B cell (primary cell): ENCODE measurements around the gene INTS14. TPM values are rescaled to one million over a fixed set of nuclear protein-coding genes. Genes with fewer than 3 reads are reported as not detected.

Experiments used
- ATAC-seq: fragments of 200-7000 bp; cut with Tn5 transposase; one replicate; pipeline ENCODE4 v1.10.0; 2021; ENCODE audit warnings: low read depth, mild to moderate bottlenecking, moderate number of reproducible peaks, moderate library complexity
- CTCF ChIA-PET: fragments of 350-600 bp; sonication (Branson Sonifier 250); formaldehyde crosslinking; loops from one replicate; lab custom pipeline; 2021; ENCODE audit warnings: antibody characterized with exemption, inconsistent platforms; lab: Charles Lee
- POLR2A ChIA-PET: fragments of 350-600 bp; sonication (Branson Sonifier 250); formaldehyde crosslinking; loops from one replicate; lab custom pipeline; 2021; ENCODE audit warnings: antibody characterized with exemption; lab: Charles Lee
- DNase-seq: peaks from one replicate; pipeline ENCODE4 v3.0.0; 2013
- H2AFZ ChIP-seq: 2 replicates; pipeline ENCODE4 v1.6.1; 2012; ENCODE audit warnings: mild to moderate bottlenecking, low read depth, low read length; ENCODE audit not compliant: insufficient read depth, poor library complexity, severe bottlenecking
- H3K27ac ChIP-seq, 2 donors: 1 replicate in 1 of 2; 2 replicates in 1 of 2; pipeline ENCODE4 v1.5.1; 2012 to 2013; ENCODE audit warnings: low read length in 2 of 2, mild to moderate bottlenecking in 2 of 2, moderate library complexity in 1 of 2
- H3K27me3 ChIP-seq, 4 experiments: fragments of 200-600 bp in 1 of 4; sonication (generic) in 1 of 4; replicated peaks in 1 of 4; 1 replicate in 2 of 4; 2 replicates in 2 of 4; pipeline versions ENCODE4 v1.6.1 to v1.7.0; 2013 to 2016; ENCODE audit warnings: low read length in 3 of 4, mild to moderate bottlenecking in 2 of 4, mixed read lengths in 1 of 4, moderate library complexity in 1 of 4; ENCODE audit not compliant: insufficient read depth in 4 of 4, control insufficient read depth in 3 of 4; ENCODE audit errors: control extremely low read depth in 1 of 4
- H3K36me3 ChIP-seq, 2 experiments: replicated peaks in 1 of 2; 1 replicate in 1 of 2; 2 replicates in 1 of 2; pipeline versions ENCODE4 v1.6.1 to v1.7.1; 2013; ENCODE audit warnings: low read length in 1 of 2; ENCODE audit not compliant: insufficient read depth in 2 of 2, control insufficient read depth in 1 of 2; ENCODE audit errors: control extremely low read depth in 1 of 2, extremely low read depth in 1 of 2
- H3K4me1 ChIP-seq, 2 donors: fragments of 200-600 bp in 1 of 2; sonication (generic) in 1 of 2; 1 replicate in 1 of 2; 2 replicates in 1 of 2; pipeline versions ENCODE4 v1.5.1 to v1.6.1; 2013 to 2017; ENCODE audit warnings: low read length in 2 of 2; ENCODE audit not compliant: control insufficient read depth in 2 of 2, insufficient read depth in 2 of 2
- H3K4me2 ChIP-seq: replicated peaks from 2 replicates; pipeline ENCODE3; 2012; ENCODE audit warnings: mild to moderate bottlenecking, low read depth, low read length; ENCODE audit not compliant: poor library complexity, severe bottlenecking
- H3K4me3 ChIP-seq, 5 experiments: fragments of 200-600 bp in 1 of 5; sonication (generic) in 1 of 5; 1 replicate in 3 of 5; 2 replicates in 2 of 5; pipeline versions ENCODE4 v1.5.1 to v1.7.0; 2011 to 2016; ENCODE audit warnings: low read length in 4 of 5, mild to moderate bottlenecking in 4 of 5, low read depth in 2 of 5, control low read depth in 1 of 5, moderate library complexity in 1 of 5; ENCODE audit not compliant: insufficient read depth in 1 of 5; ENCODE audit errors: control extremely low read depth in 1 of 5, extremely low read depth in 1 of 5
- H3K79me2 ChIP-seq: fragments of 200-600 bp; sonication (generic); one replicate; pipeline ENCODE4 v1.6.0; 2016; ENCODE audit warnings: low read length; ENCODE audit not compliant: control insufficient read depth, insufficient read depth
- H3K9ac ChIP-seq: fragments of 200-600 bp; sonication (generic); 2 replicates; pipeline ENCODE4 v1.6.1; 2017; ENCODE audit warnings: mild to moderate bottlenecking, low read length, moderate library complexity
- H3K9me3 ChIP-seq, 3 donors: one replicate each; pipeline versions ENCODE4 v1.6.1 to v1.7.1; 2013; ENCODE audit warnings: low read length in 2 of 3; ENCODE audit not compliant: control insufficient read depth in 2 of 3, insufficient read depth in 1 of 3; ENCODE audit errors: control extremely low read depth in 1 of 3
- H4K20me1 ChIP-seq: 2 replicates; pipeline ENCODE4 v1.6.0; 2012; ENCODE audit warnings: mild to moderate bottlenecking, low read length; ENCODE audit not compliant: insufficient read depth, control insufficient read depth, poor library complexity, severe bottlenecking
- H3K27ac Mint-ChIP-seq: one replicate; pipeline ENCODE4 v1.8.0; 2021; ENCODE audit warnings: mixed read lengths
- H3K27me3 Mint-ChIP-seq: one replicate; pipeline ENCODE4 v1.8.0; 2021; ENCODE audit warnings: mixed read lengths
- H3K4me1 Mint-ChIP-seq: one replicate; pipeline ENCODE4 v1.8.0; 2021; ENCODE audit warnings: mixed read lengths
- H3K4me3 Mint-ChIP-seq: one replicate; pipeline ENCODE4 v1.8.0; 2021; ENCODE audit warnings: mixed read lengths
- H3K9me3 Mint-ChIP-seq: one replicate; pipeline ENCODE4 v1.8.0; 2022; ENCODE audit warnings: mixed read lengths; ENCODE audit not compliant: insufficient read depth
- EZH2 ChIP-seq: IDR thresholded peaks from 2 replicates; pipeline ENCODE4 v1.6.1; 2012; ENCODE audit warnings: borderline replicate concordance, low read depth, mild to moderate bottlenecking, moderate library complexity, low read length; ENCODE audit not compliant: insufficient read depth, poor library complexity, severe bottlenecking
- WGBS: methylation state at CpG from one replicate; pipeline ENCODE4 v1.1.5; 2013; ENCODE audit warnings: missing lambda C conversion rate; ENCODE audit not compliant: insufficient coverage; 5-methylcytosine and 5-hydroxymethylcytosine counted together
- intact Hi-C: fragments of 100-400 bp; cut with micrococcal nuclease; formaldehyde crosslinking; loops from one replicate; pipeline ENCODE4 v1.10.0; 2022
- polyA plus RNA-seq: library from polyadenylated mRNA; depleted of rRNA; stranded (reverse); fragments of >200 nt; gene quantifications from 2 replicates; pipeline ENCODE4 v1.2.3, GENCODE V29; 2012
- total RNA-seq, 2 donors: library from RNA; stranded (reverse); fragments of 120-200 nt in 1 of 2; gene quantifications; 1 replicate in 1 of 2; 2 replicates in 1 of 2; pipeline versions ENCODE4 v1.2.3 to v1.2.4, GENCODE V29; 2013 to 2022
- TF ChIP-seq, protein P1 (sequence below): fragments of 200-600 bp; IDR thresholded peaks from one replicate; pipeline ENCODE4 v1.8.0; 2022; ENCODE audit warnings: antibody characterized with exemption, mild to moderate bottlenecking

The INTS14 gene
- total and polyA plus RNA-seq, 2 donors (not counting 1 experiment from before 2014, with no cell fraction given): 19.3 to 39.0 TPM

GRCh38 chr15:65634356-65634755, 23.4 kb upstream of the INTS14 start:
- Histone ChIP-seq H3K27me3 (no peaks in the 10 kb centered on the region), H3K4me3 (no peak overlapping the region), H3K27ac (no peak overlapping the region), H3K4me2 (no peak overlapping the region), H2AFZ (no peak overlapping the region), H3K36me3 (no peaks in the 10 kb centered on the region), H3K4me1 (peaks cover 8 to 20% of the 10 kb centered on the region in 2 donors), H3K79me2 (no peaks in the 10 kb centered on the region), H3K9me3 (peaks cover 0 to 2% (median 0%) of the 10 kb centered on the region in 3 donors), H4K20me1 (no peaks in the 10 kb centered on the region), H3K9ac (no peak overlapping the region)
- Mint-ChIP-seq H3K9me3 (no peaks in the 10 kb centered on the region), H3K27ac (no peak overlapping the region), H3K4me3 (no peak overlapping the region), H3K27me3 (no peaks in the 10 kb centered on the region), H3K4me1 (peaks cover 22% of the 10 kb centered on the region)
- ChIA-PET POLR2A (no interaction called here), CTCF (interaction anchor here (1.3 kb wide), 1 partner anchor 202 kb away, joined by 3 read pairs; no protein-coding TSS in a partner anchor)
- DNase-seq (no peak), ATAC-seq (no peak)
- TF ChIP-seq, protein P1, sequence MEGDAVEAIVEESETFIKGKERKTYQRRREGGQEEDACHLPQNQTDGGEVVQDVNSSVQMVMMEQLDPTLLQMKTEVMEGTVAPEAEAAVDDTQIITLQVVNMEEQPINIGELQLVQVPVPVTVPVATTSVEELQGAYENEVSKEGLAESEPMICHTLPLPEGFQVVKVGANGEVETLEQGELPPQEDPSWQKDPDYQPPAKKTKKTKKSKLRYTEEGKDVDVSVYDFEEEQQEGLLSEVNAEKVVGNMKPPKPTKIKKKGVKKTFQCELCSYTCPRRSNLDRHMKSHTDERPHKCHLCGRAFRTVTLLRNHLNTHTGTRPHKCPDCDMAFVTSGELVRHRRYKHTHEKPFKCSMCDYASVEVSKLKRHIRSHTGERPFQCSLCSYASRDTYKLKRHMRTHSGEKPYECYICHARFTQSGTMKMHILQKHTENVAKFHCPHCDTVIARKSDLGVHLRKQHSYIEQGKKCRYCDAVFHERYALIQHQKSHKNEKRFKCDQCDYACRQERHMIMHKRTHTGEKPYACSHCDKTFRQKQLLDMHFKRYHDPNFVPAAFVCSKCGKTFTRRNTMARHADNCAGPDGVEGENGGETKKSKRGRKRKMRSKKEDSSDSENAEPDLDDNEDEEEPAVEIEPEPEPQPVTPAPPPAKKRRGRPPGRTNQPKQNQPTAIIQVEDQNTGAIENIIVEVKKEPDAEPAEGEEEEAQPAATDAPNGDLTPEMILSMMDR: no peak
- no peak for TF ChIP-seq EZH2
- no CpG with 5 or more reads among the region's 1 CpG for WGBS
- intact Hi-C loops: no loop called here

- Mint-ChIP-seq H3K4me3 (no peak overlapping the region), H3K4me1 (peaks cover 18% of the 10 kb centered on the region), H3K9me3 (no peaks in the 10 kb centered on the region), H3K27me3 (no peaks in the 10 kb centered on the region), H3K27ac (no peak overlapping the region)
- H2AFZ ChIP-seq: no peak overlapping the region
- no peaks in the 10 kb centered on the region for H3K36me3 ChIP-seq
- H3K4me3 ChIP-seq: no peak overlapping the region
- no peak overlapping the region for H3K27ac ChIP-seq
- WGBS: 97% methylated on average over 2 of the region's 2 CpGs
- intact Hi-C loops: no loop called here
- H4K20me1 ChIP-seq: no peaks in the 10 kb centered on the region
- H3K9me3 ChIP-seq: peaks cover 0 to 2% (median 0%) of the 10 kb centered on the region in 3 donors
- peaks cover 8 to 16% of the 10 kb centered on the region in 2 donors for H3K4me1 ChIP-seq
- no peak for TF ChIP-seq EZH2
- TF ChIP-seq, protein P1: no peak
- H3K27me3 ChIP-seq: no peaks in the 10 kb centered on the region
- CTCF ChIA-PET: no interaction called here
- DNase-seq (no peak), ATAC-seq (no peak)
- POLR2A ChIA-PET: no interaction called here
- no peak overlapping the region for H3K4me2 ChIP-seq
- no peaks in the 10 kb centered on the region for H3K79me2 ChIP-seq
- H3K9ac ChIP-seq: no peak overlapping the region
These were observed 22.8 kb upstream of the INTS14 start for GRCh38 chr15:65633752-65634151.
